ENCODE data around the gene EEF1AKMT2.

The EEF1AKMT2 gene

DNA sequence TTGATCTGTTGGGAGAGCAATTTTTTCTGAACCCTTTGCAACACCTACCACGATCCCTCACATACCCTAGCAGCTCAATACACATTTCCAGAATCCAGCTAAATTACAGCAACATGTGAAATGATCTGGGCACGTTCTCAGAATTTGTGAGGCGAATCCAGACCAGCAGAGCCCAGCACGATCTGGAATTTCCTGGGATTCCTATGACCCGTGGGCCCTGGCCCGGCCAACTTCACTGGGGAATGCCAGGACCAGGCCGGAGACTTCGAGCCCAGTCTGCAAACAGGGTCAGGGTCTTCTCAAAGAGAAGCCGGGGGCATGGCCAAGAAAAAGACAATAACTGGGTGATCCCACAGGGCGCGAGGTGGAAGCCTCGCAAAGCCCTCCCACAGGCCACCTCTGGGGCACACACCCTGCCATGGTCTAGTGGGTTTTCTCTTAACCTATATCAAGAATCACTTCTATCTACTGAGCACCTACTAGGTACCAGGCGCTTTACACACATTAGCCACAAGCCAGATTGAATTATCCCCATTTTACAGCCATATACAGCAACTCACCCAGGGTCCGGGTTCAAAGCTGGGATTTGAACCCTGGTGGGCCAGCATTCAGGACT is 81.3 kb downstream of the EEF1AKMT2 start:
- no peak for DNase-seq (ENCODE audit: extremely low read depth, low read depth)
- TF ChIP-seq, protein P1, sequence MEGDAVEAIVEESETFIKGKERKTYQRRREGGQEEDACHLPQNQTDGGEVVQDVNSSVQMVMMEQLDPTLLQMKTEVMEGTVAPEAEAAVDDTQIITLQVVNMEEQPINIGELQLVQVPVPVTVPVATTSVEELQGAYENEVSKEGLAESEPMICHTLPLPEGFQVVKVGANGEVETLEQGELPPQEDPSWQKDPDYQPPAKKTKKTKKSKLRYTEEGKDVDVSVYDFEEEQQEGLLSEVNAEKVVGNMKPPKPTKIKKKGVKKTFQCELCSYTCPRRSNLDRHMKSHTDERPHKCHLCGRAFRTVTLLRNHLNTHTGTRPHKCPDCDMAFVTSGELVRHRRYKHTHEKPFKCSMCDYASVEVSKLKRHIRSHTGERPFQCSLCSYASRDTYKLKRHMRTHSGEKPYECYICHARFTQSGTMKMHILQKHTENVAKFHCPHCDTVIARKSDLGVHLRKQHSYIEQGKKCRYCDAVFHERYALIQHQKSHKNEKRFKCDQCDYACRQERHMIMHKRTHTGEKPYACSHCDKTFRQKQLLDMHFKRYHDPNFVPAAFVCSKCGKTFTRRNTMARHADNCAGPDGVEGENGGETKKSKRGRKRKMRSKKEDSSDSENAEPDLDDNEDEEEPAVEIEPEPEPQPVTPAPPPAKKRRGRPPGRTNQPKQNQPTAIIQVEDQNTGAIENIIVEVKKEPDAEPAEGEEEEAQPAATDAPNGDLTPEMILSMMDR (IDR thresholded peaks at IDR 0.05; ENCODE audit: low read depth, low read length, missing control alignments) = no peak
- H3K4me3 ChIP-seq (replicated peaks; ENCODE audit: low read depth, low read length) = no peak overlapping the region

DNA sequence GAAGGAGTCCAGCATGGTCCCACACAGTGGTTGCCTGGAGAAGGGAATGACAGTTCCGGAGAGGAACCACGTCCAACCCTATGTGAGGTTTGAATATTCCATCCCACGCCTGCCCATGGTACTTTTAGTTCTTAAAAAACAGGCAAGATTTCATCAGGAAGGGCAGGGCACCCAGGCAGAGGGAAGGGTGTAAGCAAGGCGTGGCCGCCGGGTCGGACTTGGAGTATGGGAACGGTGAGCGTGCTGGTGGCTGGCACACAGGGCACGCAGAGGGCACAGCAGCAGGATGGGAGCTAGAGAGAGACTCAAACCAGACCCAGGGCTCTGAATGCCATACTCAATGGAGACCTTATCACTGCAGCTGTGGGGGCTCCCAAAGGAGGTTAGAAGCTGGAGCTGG is 81.8 kb downstream of the EEF1AKMT2 start:
- TF ChIP-seq, protein P1 (IDR thresholded peaks at IDR 0.05; ENCODE audit: low read depth, low read length, missing control alignments) = no peak
- DNase-seq (ENCODE audit: extremely low read depth, low read depth) = no peak

DNA sequence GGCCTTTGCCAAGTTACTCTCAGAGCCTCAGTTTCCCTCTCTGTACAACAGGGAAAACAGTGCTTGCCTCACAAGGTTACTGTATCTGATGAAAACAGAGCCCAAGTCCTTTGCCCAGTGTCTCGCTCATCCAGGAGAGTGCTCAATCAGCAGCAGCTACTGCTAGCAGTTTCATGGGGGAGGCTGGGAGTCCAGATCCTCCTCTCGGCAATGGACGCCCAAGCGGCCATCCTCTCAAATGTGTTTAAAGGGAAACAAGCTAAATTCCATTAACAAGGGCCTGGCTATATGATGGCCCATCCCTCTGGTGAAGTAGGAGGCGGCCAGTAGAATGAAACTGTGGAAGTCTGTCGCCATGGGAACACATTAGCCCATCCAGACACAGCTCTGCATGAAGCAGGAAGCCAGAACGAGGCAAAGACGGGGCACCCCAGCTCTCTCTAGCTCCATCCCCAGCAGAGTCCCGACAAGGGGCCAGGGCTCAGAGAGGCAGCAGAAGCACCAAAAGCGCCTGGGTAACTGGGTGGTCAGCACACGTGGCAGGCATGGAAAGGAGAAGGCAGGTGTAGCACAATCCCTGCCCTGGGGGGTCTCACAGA is 82.7 kb downstream of the EEF1AKMT2 start:
- TF ChIP-seq, protein P1 (IDR thresholded peaks at IDR 0.05; ENCODE audit: low read depth, low read length, missing control alignments) = no peak
- no peak for DNase-seq (ENCODE audit: extremely low read depth, low read depth)
- no peak overlapping the region for H3K4me3 ChIP-seq (replicated peaks; ENCODE audit: low read depth, low read length)

More for the DNA sequence above, 81.8 kb downstream of the EEF1AKMT2 start:
- H3K4me3 ChIP-seq (replicated peaks; ENCODE audit: low read depth, low read length) = no peak overlapping the region

DNA sequence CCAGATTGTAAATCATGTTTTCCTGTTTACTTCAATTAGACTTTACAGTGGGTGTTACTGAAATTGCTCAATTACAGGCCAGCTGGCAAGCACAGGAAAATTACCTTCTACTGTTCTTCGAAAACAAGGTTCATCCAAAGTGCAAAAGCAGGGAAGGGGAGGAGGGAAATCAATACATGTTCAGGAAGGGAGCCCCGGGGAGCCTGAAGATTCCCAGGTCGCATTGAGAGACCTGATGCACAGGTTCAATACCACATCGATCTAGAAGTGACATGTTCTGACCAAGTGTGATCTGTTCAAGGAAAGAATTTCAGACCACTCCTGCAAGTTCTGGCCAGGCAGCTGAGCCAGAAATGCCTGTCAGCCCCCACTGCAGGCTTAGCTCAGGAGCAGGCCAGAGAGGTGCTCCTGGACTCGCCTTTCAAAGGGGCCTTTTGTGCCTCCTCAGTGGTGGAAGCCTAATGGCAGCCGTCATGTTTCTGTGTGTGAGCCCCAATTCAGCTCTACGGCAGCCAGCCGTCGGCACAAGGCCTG is 83.4 kb downstream of the EEF1AKMT2 start:
- TF ChIP-seq, protein P1 (IDR thresholded peaks at IDR 0.05; ENCODE audit: low read depth, low read length, missing control alignments) = no peak
- no peak overlapping the region for H3K4me3 ChIP-seq (replicated peaks; ENCODE audit: low read depth, low read length)
- DNase-seq (ENCODE audit: extremely low read depth, low read depth) = no peak

Data from HFF-Myc (cell line).